Natural killer cell (primary cell): Measurements from ENCODE around the gene SIM1. TPM values are rescaled to one million over a fixed set of nuclear protein-coding genes. Genes with fewer than 3 reads are reported as not detected.

Experiments used
- ATAC-seq, 3 donors: fragments of 150-1000 bp in 2 of 3; fragments of 200-7000 bp in 1 of 3; cut with Tn5 transposase; 1 replicate in 1 of 3; 2 replicates in 2 of 3; pipeline ENCODE4 v1.10.0; 2021; ENCODE audit warnings: mild to moderate bottlenecking in 2 of 3, moderate library complexity in 2 of 3
- DNase-seq, 2 donors: peaks; one replicate each; pipeline versions ENCODE4 v3.0.0 to v3.0.0-alpha.2; 2013 to 2021; ENCODE audit warnings: mixed read lengths in 1 of 2
- H3K27ac ChIP-seq: one replicate; pipeline ENCODE4 v1.5.1; 2013; ENCODE audit warnings: mild to moderate bottlenecking, low read length
- H3K27me3 ChIP-seq: one replicate; pipeline ENCODE4 v1.6.1; 2013; ENCODE audit warnings: low read length; ENCODE audit not compliant: control insufficient read depth, insufficient read depth
- H3K36me3 ChIP-seq: one replicate; pipeline ENCODE4 v1.6.1; 2013; ENCODE audit warnings: low read length; ENCODE audit not compliant: control insufficient read depth, insufficient read depth
- H3K4me1 ChIP-seq: one replicate; pipeline ENCODE4 v1.6.1; 2013; ENCODE audit warnings: low read length; ENCODE audit not compliant: control insufficient read depth, insufficient read depth
- H3K4me3 ChIP-seq: one replicate; pipeline ENCODE4 v1.5.1; 2013; ENCODE audit warnings: low read length
- H3K9me3 ChIP-seq: one replicate; pipeline ENCODE4 v1.6.1; 2013; ENCODE audit warnings: low read length; ENCODE audit not compliant: control insufficient read depth, insufficient read depth
- H3K27ac Mint-ChIP-seq, 2 donors: one replicate each; pipeline ENCODE4 v1.8.0; 2022; ENCODE audit warnings: mild to moderate bottlenecking in 2 of 2, mixed read lengths in 2 of 2, moderate library complexity in 1 of 2
- H3K27me3 Mint-ChIP-seq, 2 donors: one replicate each; pipeline ENCODE4 v1.8.0; 2022; ENCODE audit warnings: low read depth in 2 of 2, mixed read lengths in 2 of 2
- H3K36me3 Mint-ChIP-seq: one replicate; pipeline ENCODE4 v1.8.0; 2022; ENCODE audit warnings: mixed read lengths
- H3K4me1 Mint-ChIP-seq, 2 donors: one replicate each; pipeline ENCODE4 v1.8.0; 2022; ENCODE audit warnings: mixed read lengths in 2 of 2
- H3K4me3 Mint-ChIP-seq: one replicate; pipeline ENCODE4 v1.8.0; 2022; ENCODE audit warnings: mild to moderate bottlenecking, moderate library complexity, mixed read lengths
- H3K9me3 Mint-ChIP-seq, 2 donors: one replicate each; pipeline ENCODE4 v1.8.0; 2022; ENCODE audit warnings: mixed read lengths in 2 of 2
- CTCF ChIP-seq: fragments of 200-600 bp; IDR thresholded peaks from one replicate; pipeline ENCODE4 v1.8.0; 2022; ENCODE audit warnings: antibody characterized with exemption
- WGBS: methylation state at CpG from one replicate; pipeline ENCODE4 v1.1.7; 2013; ENCODE audit warnings: missing lambda C conversion rate; ENCODE audit not compliant: insufficient coverage; 5-methylcytosine and 5-hydroxymethylcytosine counted together
- intact Hi-C: fragments of 100-400 bp; cut with micrococcal nuclease; formaldehyde crosslinking; loops from one replicate; pipeline ENCODE4 v1.14.2; 2022
- total RNA-seq, 4 donors: library from RNA; stranded (reverse); fragments of 120-200 nt in 1 of 4; gene quantifications; one replicate each; pipeline versions ENCODE4 v1.2.3 to v1.2.4, GENCODE V29; 2013 to 2022

Gene SIM1
- total RNA-seq, 3 donors from 2014 or later (not counting 1 experiment from before 2014, with no cell fraction given), result not detected

GRCh38 chr6:100456141-100456907, 8.4 kb downstream of the SIM1 start:
- Mint-ChIP-seq H3K27ac (no peak overlapping the region), H3K27me3 (peaks cover 64 to 68% of the 10 kb centered on the region in 2 donors), H3K9me3 (peaks cover 5 to 6% of the 10 kb centered on the region in 2 donors), H3K4me3 (no peak overlapping the region), H3K4me1 (peaks cover 0 to 11% of the 10 kb centered on the region in 2 donors), H3K36me3 (peaks cover 23% of the 10 kb centered on the region)
- TF ChIP-seq CTCF, result no peak
- H3K27me3 ChIP-seq, result peaks cover 79% of the 10 kb centered on the region
- H3K4me3 ChIP-seq, result no peak overlapping the region
- H3K36me3 ChIP-seq, result no peaks in the 10 kb centered on the region
- peaks cover 41% of the 10 kb centered on the region for H3K9me3 ChIP-seq
- H3K4me1 ChIP-seq, result peaks cover 4% of the 10 kb centered on the region
- whole genome bisulfite sequencing, result 13% methylated on average over 24 of the region's 24 CpGs
- DNase-seq (no peak), ATAC-seq (no peak)
- intact Hi-C loops, result no loop called here
- no peak overlapping the region for H3K27ac ChIP-seq

GRCh38 chr6:100455230-100456124, 9.2 kb downstream of the SIM1 start:
- Histone ChIP-seq H3K27ac (no peak overlapping the region), H3K4me1 (no peaks in the 10 kb centered on the region), H3K27me3 (peaks cover 73% of the 10 kb centered on the region), H3K9me3 (peaks cover 39% of the 10 kb centered on the region), H3K4me3 (no peak overlapping the region), H3K36me3 (no peaks in the 10 kb centered on the region)
- ATAC-seq (no peak), DNase-seq (no peak)
- Mint-ChIP-seq H3K27ac (no peak overlapping the region), H3K27me3 (peaks cover 58 to 63% of the 10 kb centered on the region in 2 donors), H3K9me3 (peaks cover 3 to 6% of the 10 kb centered on the region in 2 donors), H3K4me1 (peaks cover 0 to 8% of the 10 kb centered on the region in 2 donors), H3K4me3 (no peak overlapping the region), H3K36me3 (peaks cover 20% of the 10 kb centered on the region)
- no peak for TF ChIP-seq CTCF
- 13% methylated on average over 52 of the region's 54 CpGs for WGBS
- intact Hi-C loops, result no loop called here

- Mint-ChIP-seq H3K9me3 (peaks cover 3 to 6% of the 10 kb centered on the region in 2 donors), H3K27ac (no peak overlapping the region), H3K4me1 (peaks cover 0 to 8% of the 10 kb centered on the region in 2 donors), H3K27me3 (peaks cover 51 to 57% of the 10 kb centered on the region in 2 donors), H3K36me3 (peaks cover 16% of the 10 kb centered on the region), H3K4me3 (no peak overlapping the region)
- H3K27ac ChIP-seq, result no peak overlapping the region
- no peaks in the 10 kb centered on the region for H3K36me3 ChIP-seq
- H3K4me3 ChIP-seq, result no peak overlapping the region
- peaks cover 72% of the 10 kb centered on the region for H3K27me3 ChIP-seq
- 14% methylated on average over 13 of the region's 14 CpGs for WGBS
- no peak for ATAC-seq
- no peaks in the 10 kb centered on the region for H3K4me1 ChIP-seq
- peaks cover 39% of the 10 kb centered on the region for H3K9me3 ChIP-seq
- intact Hi-C loops, result no loop called here
- no peak for DNase-seq
- TF ChIP-seq CTCF, result no peak
These were observed 10.0 kb downstream of the SIM1 start for GRCh38 chr6:100454551-100455229.
